K562 (cell line): ENCODE measurements around the gene GAMT. TPM values are rescaled to one million over a fixed set of nuclear protein-coding genes. Genes with fewer than 3 reads are reported as not detected.
A peak's percentile ranks its signal among the peaks of the same experiment; 100 is the strongest.

Experiments used
- CTCF ChIP-seq, 3 experiments: IDR thresholded peaks in 2 of 3; conservative IDR thresholded peaks in 1 of 3; 2 replicates each; pipeline ENCODE4 v1.5.1; 2011 to 2012; ENCODE audit warnings: low read length in 3 of 3, mild to moderate bottlenecking in 3 of 3, control low read depth in 2 of 3, improper control_type of control experiment in 1 of 3, inconsistent platforms in 1 of 3, low read depth in 1 of 3, mixed read lengths in 1 of 3, moderate library complexity in 1 of 3; ENCODE audit not compliant: insufficient read depth in 2 of 3
- E2F6 ChIP-seq, 2 experiments: IDR thresholded peaks; 2 replicates each; pipeline ENCODE4 v1.6.1; 2011; ENCODE audit warnings: borderline replicate concordance in 1 of 2, control low read depth in 1 of 2, low read depth in 1 of 2, low read length in 1 of 2, mild to moderate bottlenecking in 1 of 2, mixed read lengths in 1 of 2, moderate library complexity in 1 of 2; ENCODE audit not compliant: insufficient read depth in 1 of 2, insufficient read length in 1 of 2, poor library complexity in 1 of 2, severe bottlenecking in 1 of 2; ENCODE audit errors: extremely low read depth in 1 of 2
- GATA2 ChIP-seq: sonication (generic); formaldehyde crosslinking; IDR thresholded peaks from 2 replicates; pipeline ENCODE4 v1.4.0; 2020; ENCODE audit warnings: mild to moderate bottlenecking, missing genetic modification reagents
- HMGXB4 ChIP-seq: sonication (generic); formaldehyde crosslinking; IDR thresholded peaks from 2 replicates; pipeline ENCODE4 v1.8.1; 2023; ENCODE audit warnings: mild to moderate bottlenecking, missing genetic modification reagents
- MLLT1 ChIP-seq, 2 experiments: fragments of 450-650 bp; IDR thresholded peaks; 2 replicates each; pipeline ENCODE4 v1.6.1; 2016
- RB1 ChIP-seq: fragments of 450-650 bp; IDR thresholded peaks from 2 replicates; pipeline ENCODE4 v1.6.1; 2017; ENCODE audit warnings: low read depth, mild to moderate bottlenecking
- SMAD4 ChIP-seq: fragments of 250-450 bp; sonication (Bioruptor Pico); conservative IDR thresholded peaks from 2 replicates; pipeline ENCODE4 v1.8.0; 2021; ENCODE audit warnings: inconsistent platforms, mild to moderate bottlenecking, moderate library complexity
- SMARCA5 ChIP-seq: fragments of 450-650 bp; IDR thresholded peaks from 2 replicates; pipeline ENCODE4 v1.6.1; 2016
- TBP ChIP-seq: optimal IDR thresholded peaks from 2 replicates; pipeline ENCODE3; 2011; ENCODE audit warnings: low read depth, low read length, improper control_type of control experiment
- ZBTB7A ChIP-seq: IDR thresholded peaks from 2 replicates; pipeline ENCODE4 v1.6.1; 2011; ENCODE audit warnings: low read depth, mild to moderate bottlenecking, low read length, moderate library complexity, borderline replicate concordance; ENCODE audit not compliant: control insufficient read depth
- ZNF197 ChIP-seq: fragments of 200-800 bp; sonication (Bioruptor generic); IDR thresholded peaks from 2 replicates; pipeline ENCODE4 v1.6.1; 2016; ENCODE audit warnings: low read depth, missing genetic modification characterization, missing compliant biosample characterization
- polyA plus RNA-seq, 8 experiments: library from polyadenylated mRNA; depleted of rRNA in 4 of 8; stranded (reverse) in 5 of 8; unstranded in 3 of 8; fragments of >200 nt; fragmentation: Nextera tagmentation in 2 of 8; fragmentation: Illumina TruSeq in 1 of 8; extraction: Ambion mirVana in 2 of 8; extraction: Trizol in 1 of 8; gene quantifications; 2 replicates each; pipeline versions ENCODE4 v1.2.1 to v1.2.3, GENCODE V29; 2011 to 2014; ENCODE audit warnings: inconsistent platforms in 1 of 8, missing spikeins in 1 of 8
- total RNA-seq, 7 experiments: library from RNA; depleted of rRNA in 6 of 7; stranded (reverse); fragments of >200 nt in 6 of 7; fragmentation: Illumina TruSeq in 2 of 7; extraction: Trizol in 2 of 7; gene quantifications; 2 replicates each; pipeline versions ENCODE4 v1.2.1 to v1.2.3, GENCODE V29; 2011 to 2021; ENCODE audit warnings: low replicate concordance in 1 of 7

The GAMT gene
- total and polyA plus RNA-seq, 9 of the 15 experiments (the other 6 are each of a cell fraction or from before 2014, with no cell fraction given): 1.3 to 35.3 (median 27.2) TPM

- TF ChIP-seq HMGXB4 (CRISPR knock-in tag) (no peak; the same call in 1 of the 2 replicates), SMAD4 (0 out of 2 replicates have a peak, but pooled peaks have one; percentile 42), ZNF197 (CRISPR knock-in tag) (no peak), CTCF (IDR thresholded peaks at IDR 0.05 in 2 of 3, conservative IDR thresholded peaks at IDR 0.05 in 1 of 3; ENCODE audit: insufficient read depth in 2 of 3, low read depth in 1 of 3, low read length in 3 of 3) (peak; percentile 43 to 54 (median 43); a peak in 5 of 6 replicates), E2F6 (IDR thresholded peaks at IDR 0.05; ENCODE audit: borderline replicate concordance in 1 of 2, extremely low read depth in 1 of 2, insufficient read depth in 1 of 2, insufficient read length in 1 of 2, low read depth in 1 of 2, low read length in 1 of 2, poor library complexity in 1 of 2, severe bottlenecking in 1 of 2) (peak; percentile 52 to 60), SMARCA5 (no peak), GATA2 (no peak), ZBTB7A (peak; percentile 99), TBP (peak; percentile 28), RB1 (peak; percentile 91), MLLT1 (IDR thresholded peaks at IDR 0.05) (no peak)
These were observed at the start of gene GAMT (continued) for GRCh38 chr19:1401138-1401888.
